Suprapubic skin (tissue), 2 donors: ENCODE measurements around the gene MCC.

Experiments
- EP300 ChIP-seq: sonication (generic); formaldehyde crosslinking; IDR thresholded peaks from one replicate; pipeline ENCODE4 v1.6.1; 2017; ENCODE audit warnings: antibody characterized with exemption
- POLR2A ChIP-seq, 2 donors: fragments of 450-650 bp; IDR thresholded peaks; one replicate each; pipeline ENCODE4 v1.6.1; 2017; ENCODE audit warnings: antibody characterized with exemption in 2 of 2, mild to moderate bottlenecking in 2 of 2, moderate library complexity in 2 of 2

GRCh38 chr5:112976432-112977309, 511.6 kb downstream of the MCC start, which contains the start of gene DCP2:
- no peak for TF ChIP-seq EP300
- TF ChIP-seq POLR2A (IDR thresholded peaks at IDR 0.05), result peak in 1 of 2 donors; percentile 73
